ENCODE measurements around the gene OPRL1.

Gene OPRL1

DNA sequence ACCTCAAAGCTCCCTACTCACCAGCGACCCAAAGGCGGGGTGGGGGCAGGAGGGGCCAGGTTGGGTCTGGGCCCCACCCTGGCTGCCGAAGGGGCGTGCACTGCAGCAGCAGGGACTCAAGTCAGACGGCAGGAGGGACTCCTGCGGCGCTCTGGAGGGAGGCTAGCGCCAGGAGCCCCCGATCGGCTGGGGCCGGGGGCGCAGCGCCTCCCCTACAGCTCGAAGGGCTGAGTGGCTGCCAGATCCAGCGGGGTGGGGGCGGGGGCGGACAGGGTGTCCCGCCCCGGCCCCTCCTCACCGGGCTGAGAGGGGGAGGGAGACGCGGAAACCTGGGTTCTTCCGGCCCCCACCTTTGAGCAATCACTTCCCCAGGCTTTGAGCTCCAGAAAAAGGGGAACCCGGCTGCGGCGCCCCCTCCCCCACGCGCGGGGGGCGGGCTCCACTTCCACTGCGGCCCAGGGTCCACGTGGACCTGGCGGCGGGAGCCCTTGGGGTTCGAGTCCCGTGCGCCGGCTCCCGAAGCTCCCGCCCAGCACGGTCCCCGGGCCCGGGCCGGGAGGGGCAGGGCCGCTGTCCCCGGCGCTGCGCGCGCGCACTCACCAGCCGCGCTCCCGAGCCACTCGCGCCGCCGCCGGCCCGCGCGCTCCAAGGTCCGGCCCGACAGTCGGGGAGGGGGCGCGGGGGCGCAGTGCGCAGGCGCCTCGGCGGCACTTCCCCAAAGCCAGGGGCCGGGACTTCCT, 439 bp upstream of the OPRL1 start, which contains the start of gene RGS19 (continued):
- TF ChIP-seq, protein P1, sequence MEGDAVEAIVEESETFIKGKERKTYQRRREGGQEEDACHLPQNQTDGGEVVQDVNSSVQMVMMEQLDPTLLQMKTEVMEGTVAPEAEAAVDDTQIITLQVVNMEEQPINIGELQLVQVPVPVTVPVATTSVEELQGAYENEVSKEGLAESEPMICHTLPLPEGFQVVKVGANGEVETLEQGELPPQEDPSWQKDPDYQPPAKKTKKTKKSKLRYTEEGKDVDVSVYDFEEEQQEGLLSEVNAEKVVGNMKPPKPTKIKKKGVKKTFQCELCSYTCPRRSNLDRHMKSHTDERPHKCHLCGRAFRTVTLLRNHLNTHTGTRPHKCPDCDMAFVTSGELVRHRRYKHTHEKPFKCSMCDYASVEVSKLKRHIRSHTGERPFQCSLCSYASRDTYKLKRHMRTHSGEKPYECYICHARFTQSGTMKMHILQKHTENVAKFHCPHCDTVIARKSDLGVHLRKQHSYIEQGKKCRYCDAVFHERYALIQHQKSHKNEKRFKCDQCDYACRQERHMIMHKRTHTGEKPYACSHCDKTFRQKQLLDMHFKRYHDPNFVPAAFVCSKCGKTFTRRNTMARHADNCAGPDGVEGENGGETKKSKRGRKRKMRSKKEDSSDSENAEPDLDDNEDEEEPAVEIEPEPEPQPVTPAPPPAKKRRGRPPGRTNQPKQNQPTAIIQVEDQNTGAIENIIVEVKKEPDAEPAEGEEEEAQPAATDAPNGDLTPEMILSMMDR (tag by site-specific recombination; IDR thresholded peaks at IDR 0.05), result peak; percentile 12; the same call in 1 of the 2 replicates
- TF ChIP-seq ZNF214 (tag by site-specific recombination; IDR thresholded peaks at IDR 0.05; ENCODE audit: borderline replicate concordance) (no peak), ZNF660 (tag by site-specific recombination; IDR thresholded peaks at IDR 0.05) (no peak), ZNF146 (tag by site-specific recombination; IDR thresholded peaks at IDR 0.05) (0 out of 2 replicates have a peak, but pooled peaks have one; percentile 3), ZNF266 (tag by site-specific recombination; IDR thresholded peaks at IDR 0.05; ENCODE audit: low read depth) (no peak), ZNF529 (tag by site-specific recombination; IDR thresholded peaks at IDR 0.05; ENCODE audit: insufficient replicate concordance) (no peak), ZNF248 (tag by site-specific recombination; IDR thresholded peaks at IDR 0.05) (no peak), ZNF621 (tag by site-specific recombination; IDR thresholded peaks at IDR 0.05) (no peak), ZNF114 (tag by site-specific recombination; IDR thresholded peaks at IDR 0.05) (no peak), ZNF626 (tag by site-specific recombination; IDR thresholded peaks at IDR 0.05) (no peak), ZNF292 (tag by site-specific recombination; IDR thresholded peaks at IDR 0.05; ENCODE audit: borderline replicate concordance, low read depth) (no peak)
- TF ChIP-seq, protein P2, sequence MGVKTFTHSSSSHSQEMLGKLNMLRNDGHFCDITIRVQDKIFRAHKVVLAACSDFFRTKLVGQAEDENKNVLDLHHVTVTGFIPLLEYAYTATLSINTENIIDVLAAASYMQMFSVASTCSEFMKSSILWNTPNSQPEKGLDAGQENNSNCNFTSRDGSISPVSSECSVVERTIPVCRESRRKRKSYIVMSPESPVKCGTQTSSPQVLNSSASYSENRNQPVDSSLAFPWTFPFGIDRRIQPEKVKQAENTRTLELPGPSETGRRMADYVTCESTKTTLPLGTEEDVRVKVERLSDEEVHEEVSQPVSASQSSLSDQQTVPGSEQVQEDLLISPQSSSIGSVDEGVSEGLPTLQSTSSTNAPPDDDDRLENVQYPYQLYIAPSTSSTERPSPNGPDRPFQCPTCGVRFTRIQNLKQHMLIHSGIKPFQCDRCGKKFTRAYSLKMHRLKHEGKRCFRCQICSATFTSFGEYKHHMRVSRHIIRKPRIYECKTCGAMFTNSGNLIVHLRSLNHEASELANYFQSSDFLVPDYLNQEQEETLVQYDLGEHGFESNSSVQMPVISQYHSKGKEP (tag by site-specific recombination; IDR thresholded peaks at IDR 0.05), result no peak
- TF ChIP-seq, protein P3, sequence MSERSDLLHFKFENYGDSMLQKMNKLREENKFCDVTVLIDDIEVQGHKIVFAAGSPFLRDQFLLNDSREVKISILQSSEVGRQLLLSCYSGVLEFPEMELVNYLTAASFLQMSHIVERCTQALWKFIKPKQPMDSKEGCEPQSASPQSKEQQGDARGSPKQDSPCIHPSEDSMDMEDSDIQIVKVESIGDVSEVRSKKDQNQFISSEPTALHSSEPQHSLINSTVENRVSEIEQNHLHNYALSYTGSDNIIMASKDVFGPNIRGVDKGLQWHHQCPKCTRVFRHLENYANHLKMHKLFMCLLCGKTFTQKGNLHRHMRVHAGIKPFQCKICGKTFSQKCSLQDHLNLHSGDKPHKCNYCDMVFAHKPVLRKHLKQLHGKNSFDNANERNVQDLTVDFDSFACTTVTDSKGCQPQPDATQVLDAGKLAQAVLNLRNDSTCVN (tag by site-specific recombination; optimal IDR thresholded peaks at IDR 0.05), result peak; percentile 71
- TF ChIP-seq, protein P4, sequence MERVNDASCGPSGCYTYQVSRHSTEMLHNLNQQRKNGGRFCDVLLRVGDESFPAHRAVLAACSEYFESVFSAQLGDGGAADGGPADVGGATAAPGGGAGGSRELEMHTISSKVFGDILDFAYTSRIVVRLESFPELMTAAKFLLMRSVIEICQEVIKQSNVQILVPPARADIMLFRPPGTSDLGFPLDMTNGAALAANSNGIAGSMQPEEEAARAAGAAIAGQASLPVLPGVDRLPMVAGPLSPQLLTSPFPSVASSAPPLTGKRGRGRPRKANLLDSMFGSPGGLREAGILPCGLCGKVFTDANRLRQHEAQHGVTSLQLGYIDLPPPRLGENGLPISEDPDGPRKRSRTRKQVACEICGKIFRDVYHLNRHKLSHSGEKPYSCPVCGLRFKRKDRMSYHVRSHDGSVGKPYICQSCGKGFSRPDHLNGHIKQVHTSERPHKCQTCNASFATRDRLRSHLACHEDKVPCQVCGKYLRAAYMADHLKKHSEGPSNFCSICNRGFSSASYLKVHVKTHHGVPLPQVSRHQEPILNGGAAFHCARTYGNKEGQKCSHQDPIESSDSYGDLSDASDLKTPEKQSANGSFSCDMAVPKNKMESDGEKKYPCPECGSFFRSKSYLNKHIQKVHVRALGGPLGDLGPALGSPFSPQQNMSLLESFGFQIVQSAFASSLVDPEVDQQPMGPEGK (tag by site-specific recombination; IDR thresholded peaks at IDR 0.05), result peak; percentile 94
- TF ChIP-seq, protein P5, sequence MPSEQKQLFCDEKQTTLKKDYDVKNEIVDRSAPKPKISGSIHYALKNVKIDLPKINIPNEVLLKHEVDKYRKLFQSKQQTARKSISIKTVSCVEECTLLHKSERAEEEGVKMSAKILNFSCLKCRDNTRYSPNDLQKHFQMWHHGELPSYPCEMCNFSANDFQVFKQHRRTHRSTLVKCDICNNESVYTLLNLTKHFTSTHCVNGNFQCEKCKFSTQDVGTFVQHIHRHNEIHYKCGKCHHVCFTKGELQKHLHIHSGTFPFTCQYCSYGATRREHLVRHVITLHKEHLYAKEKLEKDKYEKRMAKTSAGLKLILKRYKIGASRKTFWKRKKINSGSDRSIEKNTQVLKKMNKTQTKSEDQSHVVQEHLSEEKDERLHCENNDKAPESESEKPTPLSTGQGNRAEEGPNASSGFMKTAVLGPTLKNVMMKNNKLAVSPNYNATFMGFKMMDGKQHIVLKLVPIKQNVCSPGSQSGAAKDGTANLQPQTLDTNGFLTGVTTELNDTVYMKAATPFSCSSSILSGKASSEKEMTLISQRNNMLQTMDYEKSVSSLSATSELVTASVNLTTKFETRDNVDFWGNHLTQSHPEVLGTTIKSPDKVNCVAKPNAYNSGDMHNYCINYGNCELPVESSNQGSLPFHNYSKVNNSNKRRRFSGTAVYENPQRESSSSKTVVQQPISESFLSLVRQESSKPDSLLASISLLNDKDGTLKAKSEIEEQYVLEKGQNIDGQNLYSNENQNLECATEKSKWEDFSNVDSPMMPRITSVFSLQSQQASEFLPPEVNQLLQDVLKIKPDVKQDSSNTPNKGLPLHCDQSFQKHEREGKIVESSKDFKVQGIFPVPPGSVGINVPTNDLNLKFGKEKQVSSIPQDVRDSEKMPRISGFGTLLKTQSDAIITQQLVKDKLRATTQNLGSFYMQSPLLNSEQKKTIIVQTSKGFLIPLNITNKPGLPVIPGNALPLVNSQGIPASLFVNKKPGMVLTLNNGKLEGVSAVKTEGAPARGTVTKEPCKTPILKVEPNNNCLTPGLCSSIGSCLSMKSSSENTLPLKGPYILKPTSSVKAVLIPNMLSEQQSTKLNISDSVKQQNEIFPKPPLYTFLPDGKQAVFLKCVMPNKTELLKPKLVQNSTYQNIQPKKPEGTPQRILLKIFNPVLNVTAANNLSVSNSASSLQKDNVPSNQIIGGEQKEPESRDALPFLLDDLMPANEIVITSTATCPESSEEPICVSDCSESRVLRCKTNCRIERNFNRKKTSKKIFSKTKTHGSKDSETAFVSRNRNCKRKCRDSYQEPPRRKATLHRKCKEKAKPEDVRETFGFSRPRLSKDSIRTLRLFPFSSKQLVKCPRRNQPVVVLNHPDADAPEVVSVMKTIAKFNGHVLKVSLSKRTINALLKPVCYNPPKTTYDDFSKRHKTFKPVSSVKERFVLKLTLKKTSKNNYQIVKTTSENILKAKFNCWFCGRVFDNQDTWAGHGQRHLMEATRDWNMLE (tag by site-specific recombination; conservative IDR thresholded peaks at IDR 0.05; ENCODE audit: low read depth), result no peak
- TF ChIP-seq, protein P6, sequence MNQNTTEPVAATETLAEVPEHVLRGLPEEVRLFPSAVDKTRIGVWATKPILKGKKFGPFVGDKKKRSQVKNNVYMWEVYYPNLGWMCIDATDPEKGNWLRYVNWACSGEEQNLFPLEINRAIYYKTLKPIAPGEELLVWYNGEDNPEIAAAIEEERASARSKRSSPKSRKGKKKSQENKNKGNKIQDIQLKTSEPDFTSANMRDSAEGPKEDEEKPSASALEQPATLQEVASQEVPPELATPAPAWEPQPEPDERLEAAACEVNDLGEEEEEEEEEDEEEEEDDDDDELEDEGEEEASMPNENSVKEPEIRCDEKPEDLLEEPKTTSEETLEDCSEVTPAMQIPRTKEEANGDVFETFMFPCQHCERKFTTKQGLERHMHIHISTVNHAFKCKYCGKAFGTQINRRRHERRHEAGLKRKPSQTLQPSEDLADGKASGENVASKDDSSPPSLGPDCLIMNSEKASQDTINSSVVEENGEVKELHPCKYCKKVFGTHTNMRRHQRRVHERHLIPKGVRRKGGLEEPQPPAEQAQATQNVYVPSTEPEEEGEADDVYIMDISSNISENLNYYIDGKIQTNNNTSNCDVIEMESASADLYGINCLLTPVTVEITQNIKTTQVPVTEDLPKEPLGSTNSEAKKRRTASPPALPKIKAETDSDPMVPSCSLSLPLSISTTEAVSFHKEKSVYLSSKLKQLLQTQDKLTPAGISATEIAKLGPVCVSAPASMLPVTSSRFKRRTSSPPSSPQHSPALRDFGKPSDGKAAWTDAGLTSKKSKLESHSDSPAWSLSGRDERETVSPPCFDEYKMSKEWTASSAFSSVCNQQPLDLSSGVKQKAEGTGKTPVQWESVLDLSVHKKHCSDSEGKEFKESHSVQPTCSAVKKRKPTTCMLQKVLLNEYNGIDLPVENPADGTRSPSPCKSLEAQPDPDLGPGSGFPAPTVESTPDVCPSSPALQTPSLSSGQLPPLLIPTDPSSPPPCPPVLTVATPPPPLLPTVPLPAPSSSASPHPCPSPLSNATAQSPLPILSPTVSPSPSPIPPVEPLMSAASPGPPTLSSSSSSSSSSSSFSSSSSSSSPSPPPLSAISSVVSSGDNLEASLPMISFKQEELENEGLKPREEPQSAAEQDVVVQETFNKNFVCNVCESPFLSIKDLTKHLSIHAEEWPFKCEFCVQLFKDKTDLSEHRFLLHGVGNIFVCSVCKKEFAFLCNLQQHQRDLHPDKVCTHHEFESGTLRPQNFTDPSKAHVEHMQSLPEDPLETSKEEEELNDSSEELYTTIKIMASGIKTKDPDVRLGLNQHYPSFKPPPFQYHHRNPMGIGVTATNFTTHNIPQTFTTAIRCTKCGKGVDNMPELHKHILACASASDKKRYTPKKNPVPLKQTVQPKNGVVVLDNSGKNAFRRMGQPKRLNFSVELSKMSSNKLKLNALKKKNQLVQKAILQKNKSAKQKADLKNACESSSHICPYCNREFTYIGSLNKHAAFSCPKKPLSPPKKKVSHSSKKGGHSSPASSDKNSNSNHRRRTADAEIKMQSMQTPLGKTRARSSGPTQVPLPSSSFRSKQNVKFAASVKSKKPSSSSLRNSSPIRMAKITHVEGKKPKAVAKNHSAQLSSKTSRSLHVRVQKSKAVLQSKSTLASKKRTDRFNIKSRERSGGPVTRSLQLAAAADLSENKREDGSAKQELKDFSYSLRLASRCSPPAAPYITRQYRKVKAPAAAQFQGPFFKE (tag by site-specific recombination; IDR thresholded peaks at IDR 0.05; ENCODE audit: borderline replicate concordance), result no peak

Data from HEK293 (cell line).